Vagina (tissue), 2 donors: Measurements from ENCODE around the gene SPON1.

Source experiments
- CTCF ChIP-seq, 3 experiments: fragments of 450-650 bp in 2 of 3; fragments of 200-600 bp in 1 of 3; sonication (generic) in 1 of 3; IDR thresholded peaks; one replicate each; pipeline ENCODE4 v1.5.1; 2017 to 2019; ENCODE audit warnings: antibody characterized with exemption in 3 of 3, mild to moderate bottlenecking in 2 of 3, moderate library complexity in 2 of 3
- POLR2A ChIP-seq, 2 donors: fragments of 450-650 bp; IDR thresholded peaks; one replicate each; pipeline ENCODE4 v1.6.1; 2017; ENCODE audit warnings: antibody characterized with exemption in 2 of 2, mild to moderate bottlenecking in 2 of 2, moderate library complexity in 2 of 2
- POLR2AphosphoS5 ChIP-seq, 2 donors: sonication (generic); formaldehyde crosslinking; IDR thresholded peaks; one replicate each; pipeline ENCODE4 v1.9.0; 2017; ENCODE audit warnings: antibody characterized with exemption in 2 of 2, mild to moderate bottlenecking in 2 of 2, low read depth in 1 of 2; ENCODE audit not compliant: insufficient read depth in 1 of 2

- TF ChIP-seq CTCF (IDR thresholded peaks at IDR 0.05) (no peak), POLR2A (IDR thresholded peaks at IDR 0.05) (no peak), POLR2AphosphoS5 (IDR thresholded peaks at IDR 0.05; ENCODE audit: insufficient read depth in 1 of 2, low read depth in 1 of 2) (no peak)
Observed at GRCh38 chr11:13963949-13964770, 1.6 kb downstream of the SPON1 start.
